H7 (cell line): Measurements from ENCODE around the gene PBX1. TPM values are rescaled to one million over a fixed set of nuclear protein-coding genes. Genes with fewer than 3 reads are reported as not detected.

Experiments used
- DNase-seq: peaks from one replicate; pipeline ENCODE4 v3.0.0; 2012
- H3K27me3 ChIP-seq: 2 replicates; pipeline ENCODE4 v1.6.0; 2011; ENCODE audit warnings: mild to moderate bottlenecking, low read length; ENCODE audit not compliant: control insufficient read depth, insufficient read depth
- H3K36me3 ChIP-seq: replicated peaks from 2 replicates; pipeline ENCODE4 v1.5.1; 2011; ENCODE audit warnings: low read length; ENCODE audit not compliant: control insufficient read depth, insufficient read depth
- H3K4me3 ChIP-seq: 2 replicates; pipeline ENCODE4 v1.5.1; 2011; ENCODE audit warnings: low read depth, mild to moderate bottlenecking, control low read depth, low read length, moderate library complexity; ENCODE audit not compliant: insufficient read depth
- total RNA-seq: library from RNA; depleted of rRNA; stranded (reverse); fragments of >200 nt; shearing (Covaris generic); gene quantifications from 2 replicates; pipeline ENCODE4 v1.2.3, GENCODE V29; 2014

Gene PBX1
- total RNA-seq, 1 experiment from 2014 or later = 70.5 TPM

GRCh38 chr1:164662955-164663354 is 104.0 kb downstream of the PBX1 start:
- H3K27me3 ChIP-seq = no peaks in the 10 kb centered on the region
- no peaks in the 10 kb centered on the region; the same call in 1 of the 2 replicates for H3K36me3 ChIP-seq
- no peak overlapping the region for H3K4me3 ChIP-seq
- DNase-seq = no peak

GRCh38 chr1:164664127-164664526 is 105.1 kb downstream of the PBX1 start:
- Histone ChIP-seq H3K36me3 (no peaks in the 10 kb centered on the region; the same call in 1 of the 2 replicates), H3K4me3 (no peak overlapping the region), H3K27me3 (no peaks in the 10 kb centered on the region)
- no peak for DNase-seq

- no peak overlapping the region for H3K4me3 ChIP-seq
- no peaks in the 10 kb centered on the region; the same call in 1 of the 2 replicates for H3K36me3 ChIP-seq
- no peak for DNase-seq
- no peaks in the 10 kb centered on the region for H3K27me3 ChIP-seq
Observed at GRCh38 chr1:164667001-164667400, 108.0 kb downstream of the PBX1 start.

GRCh38 chr1:164667600-164667999 is 108.6 kb downstream of the PBX1 start:
- no peak for DNase-seq
- no peaks in the 10 kb centered on the region; the same call in 1 of the 2 replicates for H3K36me3 ChIP-seq
- H3K4me3 ChIP-seq = no peak overlapping the region
- H3K27me3 ChIP-seq = no peaks in the 10 kb centered on the region

GRCh38 chr1:164668491-164669400 is 109.8 kb downstream of the PBX1 start:
- Histone ChIP-seq H3K27me3 (no peaks in the 10 kb centered on the region), H3K4me3 (no peak overlapping the region), H3K36me3 (no peaks in the 10 kb centered on the region; the same call in 1 of the 2 replicates)
- DNase-seq = no peak

GRCh38 chr1:164670026-164670425 is 111.0 kb downstream of the PBX1 start:
- Histone ChIP-seq H3K27me3 (no peaks in the 10 kb centered on the region), H3K4me3 (no peak overlapping the region), H3K36me3 (no peaks in the 10 kb centered on the region; the same call in 1 of the 2 replicates)
- DNase-seq = no peak

- Histone ChIP-seq H3K27me3 (no peaks in the 10 kb centered on the region), H3K36me3 (no peaks in the 10 kb centered on the region; the same call in 1 of the 2 replicates), H3K4me3 (no peak overlapping the region)
- DNase-seq = no peak
Observed at GRCh38 chr1:164670786-164671185, 111.8 kb downstream of the PBX1 start.

- Histone ChIP-seq H3K27me3 (no peaks in the 10 kb centered on the region), H3K4me3 (no peak overlapping the region), H3K36me3 (no peaks in the 10 kb centered on the region; the same call in 1 of the 2 replicates)
- no peak for DNase-seq
Observed at GRCh38 chr1:164671323-164671965, 112.5 kb downstream of the PBX1 start.

GRCh38 chr1:164671966-164672571 is 113.1 kb downstream of the PBX1 start:
- no peak overlapping the region for H3K4me3 ChIP-seq
- DNase-seq = no peak

GRCh38 chr1:164672588-164672987 is 113.6 kb downstream of the PBX1 start:
- no peak overlapping the region for H3K4me3 ChIP-seq
- DNase-seq = no peak
- no peaks in the 10 kb centered on the region for H3K27me3 ChIP-seq
- H3K36me3 ChIP-seq = no peaks in the 10 kb centered on the region; the same call in 1 of the 2 replicates

More at GRCh38 chr1:164671966-164672571, 113.1 kb downstream of the PBX1 start:
- H3K27me3 ChIP-seq = no peaks in the 10 kb centered on the region
- no peaks in the 10 kb centered on the region; the same call in 1 of the 2 replicates for H3K36me3 ChIP-seq

- no peaks in the 10 kb centered on the region for H3K27me3 ChIP-seq
- DNase-seq = peak; percentile 75
- peaks cover 1% of the 10 kb centered on the region for H3K36me3 ChIP-seq
- H3K4me3 ChIP-seq = no peak overlapping the region
Observed at GRCh38 chr1:164673584-164674214, 114.7 kb downstream of the PBX1 start.

- H3K36me3 ChIP-seq = peaks cover 1% of the 10 kb centered on the region
- no peak for DNase-seq
- H3K4me3 ChIP-seq = no peak overlapping the region
- no peaks in the 10 kb centered on the region for H3K27me3 ChIP-seq
Observed at GRCh38 chr1:164675342-164675904, 116.4 kb downstream of the PBX1 start.

GRCh38 chr1:164678136-164678700 is 119.2 kb downstream of the PBX1 start:
- H3K27me3 ChIP-seq = no peaks in the 10 kb centered on the region
- no peak for DNase-seq
- peaks cover 1% of the 10 kb centered on the region for H3K36me3 ChIP-seq
- no peak overlapping the region for H3K4me3 ChIP-seq

GRCh38 chr1:164682570-164682969 is 123.6 kb downstream of the PBX1 start:
- Histone ChIP-seq H3K4me3 (no peak overlapping the region), H3K36me3 (peaks cover 1% of the 10 kb centered on the region), H3K27me3 (no peaks in the 10 kb centered on the region)
- DNase-seq = no peak
